GM19395 (cell line): ENCODE results near the gene GABRG3.

Source experiments
- ATAC-seq: cut with Tn5 transposase; IDR thresholded peaks from one replicate; pipeline ENCODE4 v1.9.1; 2021; ENCODE audit warnings: mild to moderate bottlenecking, moderate library complexity; ENCODE audit not compliant: unreplicated experiment

GABRG3 gene

GRCh38 chr15:27061739-27062138, 90.8 kb downstream of the GABRG3 start:
- ATAC-seq = no peak

- no peak for ATAC-seq
These were observed 92.0 kb downstream of the GABRG3 start for GRCh38 chr15:27062951-27063350.

GRCh38 chr15:27064080-27064479, 93.1 kb downstream of the GABRG3 start:
- no peak for ATAC-seq

- ATAC-seq = no peak
These were observed 94.2 kb downstream of the GABRG3 start for GRCh38 chr15:27065151-27065550.

GRCh38 chr15:27065785-27066184, 94.8 kb downstream of the GABRG3 start:
- ATAC-seq = no peak

GRCh38 chr15:27066446-27066845, 95.5 kb downstream of the GABRG3 start:
- ATAC-seq = no peak

- ATAC-seq = no peak
These were observed 96.2 kb downstream of the GABRG3 start for GRCh38 chr15:27067175-27067574.

GRCh38 chr15:27070841-27071240, 99.9 kb downstream of the GABRG3 start:
- ATAC-seq = no peak

- ATAC-seq = no peak
These were observed 103.2 kb downstream of the GABRG3 start for GRCh38 chr15:27074179-27074578.

- no peak for ATAC-seq
These were observed 106.8 kb downstream of the GABRG3 start for GRCh38 chr15:27077790-27078189.

- ATAC-seq = no peak
These were observed 110.9 kb downstream of the GABRG3 start for GRCh38 chr15:27081676-27082418.

GRCh38 chr15:27082526-27082925, 111.5 kb downstream of the GABRG3 start:
- no peak for ATAC-seq

GRCh38 chr15:27084844-27085243, 113.9 kb downstream of the GABRG3 start:
- no peak for ATAC-seq

- no peak for ATAC-seq
These were observed 115.2 kb downstream of the GABRG3 start for GRCh38 chr15:27086149-27086548.

- no peak for ATAC-seq
These were observed 115.8 kb downstream of the GABRG3 start for GRCh38 chr15:27086805-27087204.

GRCh38 chr15:27087651-27088583, 116.9 kb downstream of the GABRG3 start:
- no peak for ATAC-seq

GRCh38 chr15:27088584-27089232, 117.7 kb downstream of the GABRG3 start:
- no peak for ATAC-seq

- no peak for ATAC-seq
These were observed 118.2 kb downstream of the GABRG3 start for GRCh38 chr15:27089233-27089586.

- ATAC-seq = no peak
These were observed 118.7 kb downstream of the GABRG3 start for GRCh38 chr15:27089676-27090075.

- no peak for ATAC-seq
These were observed 120.4 kb downstream of the GABRG3 start for GRCh38 chr15:27091270-27091940.

- ATAC-seq = no peak
These were observed 121.4 kb downstream of the GABRG3 start for GRCh38 chr15:27092390-27092789.
